Measurements from ENCODE around the gene XRCC1.

Gene XRCC1

DNA sequence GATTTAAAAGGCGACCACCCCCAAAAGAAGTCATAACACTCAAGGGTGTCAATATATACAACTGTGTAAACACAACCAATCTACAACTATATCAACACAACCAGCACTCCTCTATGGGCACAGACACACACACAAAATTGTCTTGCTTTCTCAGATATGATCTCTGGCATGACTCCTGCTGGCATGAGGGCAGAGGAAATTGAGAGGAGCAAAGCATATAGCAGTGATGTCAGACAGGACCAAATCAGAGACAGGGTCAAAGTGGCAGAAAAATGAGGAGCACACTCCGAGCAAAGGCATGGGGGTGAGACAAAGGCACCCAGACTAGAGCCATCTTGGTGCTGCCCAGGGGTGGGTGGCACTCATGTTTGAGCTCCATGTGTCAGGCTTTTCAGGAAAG is 11.0 kb upstream of the XRCC1 start:
- no peak for TF ChIP-seq CTCF (IDR thresholded peaks at IDR 0.05; ENCODE audit: borderline replicate concordance, insufficient read depth, low read depth, low read length)
- no peak overlapping the region for H3K4me3 ChIP-seq (ENCODE audit: low read depth, low read length)

GRCh38 chr19:43584484-43584883 is 9.2 kb upstream of the XRCC1 start:
- no peak overlapping the region for H3K4me3 ChIP-seq (ENCODE audit: low read depth, low read length)
- TF ChIP-seq CTCF (IDR thresholded peaks at IDR 0.05; ENCODE audit: borderline replicate concordance, insufficient read depth, low read depth, low read length), result no peak

GRCh38 chr19:43582495-43582894 is 7.2 kb upstream of the XRCC1 start:
- no peak overlapping the region for H3K4me3 ChIP-seq (ENCODE audit: low read depth, low read length)
- TF ChIP-seq CTCF (IDR thresholded peaks at IDR 0.05; ENCODE audit: borderline replicate concordance, insufficient read depth, low read depth, low read length), result no peak

DNA sequence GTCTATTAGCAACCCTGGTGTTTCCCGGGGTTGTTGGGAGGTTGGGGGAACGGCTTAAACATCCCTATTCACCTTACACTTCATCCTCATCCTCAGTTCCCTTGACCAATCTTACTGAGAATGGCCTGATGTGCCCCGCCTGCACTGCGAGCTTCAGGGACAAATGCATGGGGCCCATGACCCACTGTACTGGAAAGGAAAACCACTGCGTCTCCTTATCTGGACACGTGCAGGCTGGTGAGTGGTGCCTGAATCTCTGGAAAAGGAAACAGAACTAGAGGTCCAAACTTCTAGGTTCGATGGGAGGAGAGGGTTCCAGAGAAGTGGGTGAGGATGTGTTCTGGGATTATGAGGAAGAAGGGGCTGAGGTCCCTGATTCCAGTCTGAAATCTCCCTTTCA is 6.1 kb upstream of the XRCC1 start:
- no peak overlapping the region for H3K4me3 ChIP-seq (ENCODE audit: low read depth, low read length)
- no peak for TF ChIP-seq CTCF (IDR thresholded peaks at IDR 0.05; ENCODE audit: borderline replicate concordance, insufficient read depth, low read depth, low read length)

DNA sequence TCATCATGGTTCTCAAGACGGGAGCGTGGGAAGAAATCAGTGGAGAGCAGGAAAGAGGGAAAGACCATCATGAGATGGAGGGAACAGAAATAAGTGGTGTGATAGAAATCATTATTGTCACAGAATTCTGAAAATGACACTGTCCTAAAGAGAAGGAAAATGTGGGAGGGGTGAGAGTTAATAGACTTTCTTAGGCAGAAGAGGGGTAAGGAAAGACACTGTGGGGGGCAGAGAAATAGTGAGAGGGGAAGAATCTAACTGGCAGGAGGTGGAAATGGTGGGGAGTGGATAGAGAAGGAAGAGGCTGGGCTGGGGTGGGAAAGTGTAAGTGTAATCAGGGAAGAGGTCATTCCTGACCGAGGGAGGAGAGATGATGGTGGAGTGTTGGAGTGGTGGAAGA is 3.5 kb upstream of the XRCC1 start:
- no peak for TF ChIP-seq CTCF (IDR thresholded peaks at IDR 0.05; ENCODE audit: borderline replicate concordance, insufficient read depth, low read depth, low read length)
- H3K4me3 ChIP-seq (ENCODE audit: low read depth, low read length), result no peak overlapping the region

- no peak for TF ChIP-seq CTCF (IDR thresholded peaks at IDR 0.05; ENCODE audit: borderline replicate concordance, insufficient read depth, low read depth, low read length)
- peak overlapping the region; percentile 43 for H3K4me3 ChIP-seq (ENCODE audit: low read depth, low read length)
Measured at GRCh38 chr19:43575955-43576878, 890 bp upstream of the XRCC1 start.

Measured in GM12875 (cell line).